GM23338 (cell line): ENCODE data around the gene MICAL1. TPM values are rescaled to one million over a fixed set of nuclear protein-coding genes. Genes with fewer than 3 reads are reported as not detected.

Source experiments
- ATAC-seq: fragments of 200-7000 bp; cut with Tn5 transposase; 3 replicates; pipeline ENCODE4 v1.9.1; 2020
- DNase-seq: peaks from one replicate; pipeline ENCODE4 v3.0.0-alpha.2; 2015; ENCODE audit warnings: low spot score
- H2AFZ ChIP-seq: fragments of 200-600 bp; sonication (generic); 2 replicates; pipeline ENCODE4 v1.8.0; 2016; ENCODE audit warnings: antibody characterized with exemption, mild to moderate bottlenecking, moderate library complexity
- H3F3A ChIP-seq: fragments of 200-600 bp; sonication (generic); replicated peaks from 2 replicates; pipeline ENCODE4 v1.8.0; 2017; ENCODE audit warnings: antibody characterized with exemption, mixed run types, low read depth
- H3K27ac ChIP-seq: fragments of 200-600 bp; sonication (generic); 2 replicates; pipeline ENCODE4 v1.6.1; 2016; ENCODE audit warnings: low read depth
- H3K27me3 ChIP-seq: fragments of 200-600 bp; sonication (generic); 2 replicates; pipeline ENCODE4 v1.8.0; 2016; ENCODE audit warnings: mild to moderate bottlenecking, mixed run types, moderate library complexity; ENCODE audit not compliant: insufficient read depth
- H3K36me3 ChIP-seq: fragments of 200-600 bp; sonication (generic); 2 replicates; pipeline ENCODE4 v1.8.0; 2016; ENCODE audit warnings: mild to moderate bottlenecking; ENCODE audit not compliant: insufficient read depth
- H3K4me1 ChIP-seq: fragments of 200-600 bp; sonication (generic); 2 replicates; pipeline ENCODE4 v1.8.0; 2016; ENCODE audit warnings: mild to moderate bottlenecking, moderate library complexity; ENCODE audit not compliant: insufficient read depth
- H3K4me2 ChIP-seq: fragments of 200-600 bp; sonication (generic); 2 replicates; pipeline ENCODE4 v1.7.1; 2017; ENCODE audit warnings: mixed run types
- H3K4me3 ChIP-seq: fragments of 200-600 bp; sonication (generic); 2 replicates; pipeline ENCODE4 v1.6.1; 2016; ENCODE audit warnings: mixed run types
- H3K79me2 ChIP-seq: fragments of 200-600 bp; sonication (generic); replicated peaks from 2 replicates; pipeline ENCODE4 v1.8.0; 2017; ENCODE audit warnings: mild to moderate bottlenecking; ENCODE audit not compliant: insufficient read depth
- H3K9me2 ChIP-seq: fragments of 200-600 bp; sonication (generic); 2 replicates; pipeline ENCODE4 v1.8.0; 2017; ENCODE audit not compliant: insufficient read depth
- H4K20me1 ChIP-seq: fragments of 200-600 bp; sonication (generic); replicated peaks from 2 replicates; pipeline ENCODE4 v1.8.0; 2017; ENCODE audit warnings: mild to moderate bottlenecking; ENCODE audit not compliant: insufficient read depth
- H3K27ac Mint-ChIP-seq: 2 replicates; pipeline ENCODE4 v1.8.0; 2020; ENCODE audit warnings: inconsistent platforms, mild to moderate bottlenecking, moderate library complexity, mixed read lengths
- H3K27me3 Mint-ChIP-seq: 3 replicates; pipeline ENCODE4 v1.8.0; 2022; ENCODE audit warnings: low read depth, mild to moderate bottlenecking, moderate library complexity, mixed read lengths, inconsistent platforms; ENCODE audit not compliant: insufficient read depth, poor library complexity
- H3K36me3 Mint-ChIP-seq: 3 replicates; pipeline ENCODE4 v1.8.0; 2021; ENCODE audit warnings: low read depth, mild to moderate bottlenecking, inconsistent platforms, moderate library complexity, mixed read lengths
- H3K4me1 Mint-ChIP-seq: 3 replicates; pipeline ENCODE4 v1.8.0; 2020; ENCODE audit warnings: mild to moderate bottlenecking, inconsistent platforms, mixed read lengths
- H3K4me3 Mint-ChIP-seq: 3 replicates; pipeline ENCODE4 v1.8.0; 2021; ENCODE audit warnings: moderate library complexity, mild to moderate bottlenecking, inconsistent platforms, mixed read lengths
- H3K9me3 Mint-ChIP-seq: 3 replicates; pipeline ENCODE4 v1.8.0; 2020; ENCODE audit warnings: moderate library complexity, mild to moderate bottlenecking, inconsistent platforms, mixed read lengths
- CREB1 ChIP-seq: fragments of 250-450 bp; sonication (Bioruptor Pico); IDR thresholded peaks from 2 replicates; pipeline ENCODE4 v1.5.0; 2020; ENCODE audit warnings: low read depth, mild to moderate bottlenecking, moderate library complexity
- EZH2 ChIP-seq: fragments of 200-600 bp; sonication (generic); IDR thresholded peaks from one replicate; pipeline ENCODE4 v1.8.0; 2017; ENCODE audit warnings: antibody characterized with exemption, mild to moderate bottlenecking, low read depth; ENCODE audit not compliant: unreplicated experiment
- EZH2phosphoT487 ChIP-seq: fragments of 200-600 bp; sonication (generic); IDR thresholded peaks from one replicate; pipeline ENCODE4 v1.8.1; 2018; ENCODE audit warnings: antibody characterized with exemption; ENCODE audit not compliant: unreplicated experiment
- JUNB ChIP-seq: IDR thresholded peaks from one replicate; pipeline ENCODE4 v1.6.1; 2016; ENCODE audit warnings: antibody characterized with exemption; ENCODE audit not compliant: unreplicated experiment
- NANOG ChIP-seq: IDR thresholded peaks from 2 replicates; pipeline ENCODE4 v1.6.1; 2016; ENCODE audit warnings: antibody characterized with exemption, borderline replicate concordance
- POLR2AphosphoS5 ChIP-seq: IDR thresholded peaks from 2 replicates; pipeline ENCODE4 v1.6.1; 2016; ENCODE audit warnings: antibody characterized with exemption, low read depth
- STAT1 ChIP-seq: IDR thresholded peaks from one replicate; pipeline ENCODE4 v1.6.1; 2016; ENCODE audit warnings: antibody characterized with exemption; ENCODE audit not compliant: unreplicated experiment
- ZNF114 ChIP-seq: fragments of 250-450 bp; sonication (Bioruptor Pico); IDR thresholded peaks from 2 replicates; pipeline ENCODE4 v1.5.0; 2020; ENCODE audit warnings: mild to moderate bottlenecking, moderate library complexity
- ZNF331 ChIP-seq: fragments of 250-450 bp; sonication (Bioruptor Pico); IDR thresholded peaks from 2 replicates; pipeline ENCODE4 v1.5.0; 2020; ENCODE audit warnings: low read depth, mild to moderate bottlenecking, moderate library complexity
- ZNF462 ChIP-seq: fragments of 250-450 bp; sonication (Bioruptor Pico); IDR thresholded peaks from 2 replicates; pipeline ENCODE4 v1.5.0; 2020; ENCODE audit warnings: mild to moderate bottlenecking, moderate library complexity
- polyA plus RNA-seq: library from polyadenylated mRNA; unstranded; fragments of >200 nt; fragmentation: Nextera tagmentation; extraction: Ambion mirVana; gene quantifications from 2 replicates; pipeline ENCODE4 v1.2.1, GENCODE V29; 2016
- total RNA-seq: library from RNA; depleted of rRNA; stranded (reverse); fragments of >200 nt; shearing (Covaris generic); gene quantifications from 2 replicates; pipeline ENCODE4 v1.2.3, GENCODE V29; 2014
- TF ChIP-seq, protein P1 (sequence below), 2 experiments: fragments of 200-600 bp in 1 of 2; sonication (generic) in 1 of 2; conservative IDR thresholded peaks; 2 replicates each; pipeline versions ENCODE4 v1.5.1 to v1.6.1; 2016 to 2017; ENCODE audit warnings: antibody characterized with exemption in 2 of 2, low read depth in 2 of 2, mild to moderate bottlenecking in 2 of 2, moderate library complexity in 1 of 2
- TF ChIP-seq, protein P2 (sequence below): IDR thresholded peaks from 2 replicates; pipeline ENCODE4 v1.6.1; 2016; ENCODE audit warnings: antibody characterized with exemption
- TF ChIP-seq, protein P3 (sequence below): IDR thresholded peaks from one replicate; pipeline ENCODE4 v1.6.1; 2018; ENCODE audit warnings: antibody characterized with exemption; ENCODE audit not compliant: unreplicated experiment

MICAL1 gene
- total and polyA plus RNA-seq, 2 experiments from 2014 or later = 27.8 to 77.8 TPM

- Histone ChIP-seq H2AFZ (no peak overlapping the region), H3F3A (no peaks in the 10 kb centered on the region), H3K4me3 (no peak overlapping the region), H3K9me2 (no peaks in the 10 kb centered on the region), H3K79me2 (peaks cover 21% of the 10 kb centered on the region), H3K4me2 (no peak overlapping the region), H3K27me3 (no peaks in the 10 kb centered on the region), H4K20me1 (peaks cover 17% of the 10 kb centered on the region; the same call in 1 of the 2 replicates), H3K36me3 (peaks cover 58% of the 10 kb centered on the region), H3K4me1 (no peaks in the 10 kb centered on the region), H3K27ac (no peak overlapping the region; the same call in 1 of the 2 replicates)
- DNase-seq (no peak), ATAC-seq (no peak)
- H3K27me3 Mint-ChIP-seq = no peaks in the 10 kb centered on the region
- H3K4me3 Mint-ChIP-seq = no peak overlapping the region
- no peak overlapping the region for H3K27ac Mint-ChIP-seq
- no peak for TF ChIP-seq POLR2AphosphoS5
- no peak for TF ChIP-seq ZNF331 (CRISPR knock-in tag)
- no peak for TF ChIP-seq EZH2phosphoT487
- TF ChIP-seq, protein P1, sequence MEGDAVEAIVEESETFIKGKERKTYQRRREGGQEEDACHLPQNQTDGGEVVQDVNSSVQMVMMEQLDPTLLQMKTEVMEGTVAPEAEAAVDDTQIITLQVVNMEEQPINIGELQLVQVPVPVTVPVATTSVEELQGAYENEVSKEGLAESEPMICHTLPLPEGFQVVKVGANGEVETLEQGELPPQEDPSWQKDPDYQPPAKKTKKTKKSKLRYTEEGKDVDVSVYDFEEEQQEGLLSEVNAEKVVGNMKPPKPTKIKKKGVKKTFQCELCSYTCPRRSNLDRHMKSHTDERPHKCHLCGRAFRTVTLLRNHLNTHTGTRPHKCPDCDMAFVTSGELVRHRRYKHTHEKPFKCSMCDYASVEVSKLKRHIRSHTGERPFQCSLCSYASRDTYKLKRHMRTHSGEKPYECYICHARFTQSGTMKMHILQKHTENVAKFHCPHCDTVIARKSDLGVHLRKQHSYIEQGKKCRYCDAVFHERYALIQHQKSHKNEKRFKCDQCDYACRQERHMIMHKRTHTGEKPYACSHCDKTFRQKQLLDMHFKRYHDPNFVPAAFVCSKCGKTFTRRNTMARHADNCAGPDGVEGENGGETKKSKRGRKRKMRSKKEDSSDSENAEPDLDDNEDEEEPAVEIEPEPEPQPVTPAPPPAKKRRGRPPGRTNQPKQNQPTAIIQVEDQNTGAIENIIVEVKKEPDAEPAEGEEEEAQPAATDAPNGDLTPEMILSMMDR (conservative IDR thresholded peaks at IDR 0.05; ENCODE audit: low read depth in 2 of 2) = no peak
- TF ChIP-seq JUNB = no peak
- TF ChIP-seq ZNF462 (CRISPR knock-in tag) = no peak
- TF ChIP-seq, protein P2, sequence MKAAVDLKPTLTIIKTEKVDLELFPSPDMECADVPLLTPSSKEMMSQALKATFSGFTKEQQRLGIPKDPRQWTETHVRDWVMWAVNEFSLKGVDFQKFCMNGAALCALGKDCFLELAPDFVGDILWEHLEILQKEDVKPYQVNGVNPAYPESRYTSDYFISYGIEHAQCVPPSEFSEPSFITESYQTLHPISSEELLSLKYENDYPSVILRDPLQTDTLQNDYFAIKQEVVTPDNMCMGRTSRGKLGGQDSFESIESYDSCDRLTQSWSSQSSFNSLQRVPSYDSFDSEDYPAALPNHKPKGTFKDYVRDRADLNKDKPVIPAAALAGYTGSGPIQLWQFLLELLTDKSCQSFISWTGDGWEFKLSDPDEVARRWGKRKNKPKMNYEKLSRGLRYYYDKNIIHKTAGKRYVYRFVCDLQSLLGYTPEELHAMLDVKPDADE = no peak
- no peak for TF ChIP-seq EZH2
- TF ChIP-seq NANOG = no peak
- TF ChIP-seq STAT1 = no peak
- TF ChIP-seq, protein P3, sequence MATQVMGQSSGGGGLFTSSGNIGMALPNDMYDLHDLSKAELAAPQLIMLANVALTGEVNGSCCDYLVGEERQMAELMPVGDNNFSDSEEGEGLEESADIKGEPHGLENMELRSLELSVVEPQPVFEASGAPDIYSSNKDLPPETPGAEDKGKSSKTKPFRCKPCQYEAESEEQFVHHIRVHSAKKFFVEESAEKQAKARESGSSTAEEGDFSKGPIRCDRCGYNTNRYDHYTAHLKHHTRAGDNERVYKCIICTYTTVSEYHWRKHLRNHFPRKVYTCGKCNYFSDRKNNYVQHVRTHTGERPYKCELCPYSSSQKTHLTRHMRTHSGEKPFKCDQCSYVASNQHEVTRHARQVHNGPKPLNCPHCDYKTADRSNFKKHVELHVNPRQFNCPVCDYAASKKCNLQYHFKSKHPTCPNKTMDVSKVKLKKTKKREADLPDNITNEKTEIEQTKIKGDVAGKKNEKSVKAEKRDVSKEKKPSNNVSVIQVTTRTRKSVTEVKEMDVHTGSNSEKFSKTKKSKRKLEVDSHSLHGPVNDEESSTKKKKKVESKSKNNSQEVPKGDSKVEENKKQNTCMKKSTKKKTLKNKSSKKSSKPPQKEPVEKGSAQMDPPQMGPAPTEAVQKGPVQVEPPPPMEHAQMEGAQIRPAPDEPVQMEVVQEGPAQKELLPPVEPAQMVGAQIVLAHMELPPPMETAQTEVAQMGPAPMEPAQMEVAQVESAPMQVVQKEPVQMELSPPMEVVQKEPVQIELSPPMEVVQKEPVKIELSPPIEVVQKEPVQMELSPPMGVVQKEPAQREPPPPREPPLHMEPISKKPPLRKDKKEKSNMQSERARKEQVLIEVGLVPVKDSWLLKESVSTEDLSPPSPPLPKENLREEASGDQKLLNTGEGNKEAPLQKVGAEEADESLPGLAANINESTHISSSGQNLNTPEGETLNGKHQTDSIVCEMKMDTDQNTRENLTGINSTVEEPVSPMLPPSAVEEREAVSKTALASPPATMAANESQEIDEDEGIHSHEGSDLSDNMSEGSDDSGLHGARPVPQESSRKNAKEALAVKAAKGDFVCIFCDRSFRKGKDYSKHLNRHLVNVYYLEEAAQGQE = no peak
- TF ChIP-seq CREB1 = no peak
- no peak for TF ChIP-seq ZNF114 (CRISPR knock-in tag)
- no peaks in the 10 kb centered on the region for H3K4me1 Mint-ChIP-seq
- no peaks in the 10 kb centered on the region for H3K9me3 Mint-ChIP-seq
- peaks cover 97% of the 10 kb centered on the region for H3K36me3 Mint-ChIP-seq
Measured at GRCh38 chr6:109467696-109468095, 12.1 kb upstream of the MICAL1 start.
